ENCODE data around the gene TRPV4. TPM values are rescaled to one million over a fixed set of nuclear protein-coding genes. Genes with fewer than 3 reads are reported as not detected.

The TRPV4 gene
- total RNA-seq, 1 experiment from 2014 or later: 3.1 TPM

DNA sequence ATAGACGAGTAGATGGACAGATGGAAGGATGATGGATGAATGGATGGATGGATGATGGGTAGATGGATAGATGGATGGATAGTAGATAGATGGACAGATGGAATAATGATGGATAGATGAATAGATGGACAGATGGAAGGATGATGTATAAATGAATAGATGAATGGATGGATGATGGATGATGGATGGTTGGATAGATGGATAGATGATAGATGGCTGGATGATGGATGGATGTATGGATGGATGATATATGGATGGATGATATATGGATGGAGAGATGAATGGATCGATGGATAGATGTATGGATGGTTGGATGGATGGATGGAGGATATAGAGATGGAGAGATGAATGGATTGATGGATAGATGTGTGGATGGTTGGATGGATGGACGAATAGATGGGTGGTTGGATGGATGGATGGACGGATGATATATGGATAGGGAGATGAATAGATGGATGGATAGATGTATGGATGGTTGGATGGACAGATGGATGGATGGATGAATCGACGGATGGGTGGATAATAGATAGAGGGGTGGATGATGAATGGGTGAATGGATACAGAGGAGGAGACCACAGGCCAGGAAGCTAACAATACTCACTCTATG is 19.3 kb downstream of the TRPV4 start:
- CTCF ChIA-PET: no interaction called here
- Histone ChIP-seq H3K4me3 (no peak overlapping the region), H3K27me3 (ENCODE audit: insufficient read depth, low read depth) (no peaks in the 10 kb centered on the region), H3K9me2 (ENCODE audit: insufficient read depth) (no peaks in the 10 kb centered on the region), H3K27ac (no peak overlapping the region), H2AFZ (no peak overlapping the region), H4K20me1 (ENCODE audit: insufficient read depth) (no peaks in the 10 kb centered on the region), H3K4me2 (no peak overlapping the region), H3F3A (ENCODE audit: insufficient read depth, low read depth) (peaks cover 8% of the 10 kb centered on the region), H3K79me2 (ENCODE audit: low read depth) (no peaks in the 10 kb centered on the region), H3K9me3 (ENCODE audit: insufficient read depth, low read depth) (no peaks in the 10 kb centered on the region), H3K36me3 (ENCODE audit: low read depth) (no peaks in the 10 kb centered on the region), H3K4me1 (replicated peaks; ENCODE audit: insufficient read depth) (peaks cover 6% of the 10 kb centered on the region; the same call in 1 of the 2 replicates)
- intact Hi-C loops (cut with micrococcal nuclease; ENCODE audit: unreplicated experiment): no loop called here
- no TSS peak for BruUV-seq (replicated peaks)
- POLR2A ChIA-PET (ENCODE audit: unreplicated experiment): no interaction called here
- TF ChIP-seq, protein P1, sequence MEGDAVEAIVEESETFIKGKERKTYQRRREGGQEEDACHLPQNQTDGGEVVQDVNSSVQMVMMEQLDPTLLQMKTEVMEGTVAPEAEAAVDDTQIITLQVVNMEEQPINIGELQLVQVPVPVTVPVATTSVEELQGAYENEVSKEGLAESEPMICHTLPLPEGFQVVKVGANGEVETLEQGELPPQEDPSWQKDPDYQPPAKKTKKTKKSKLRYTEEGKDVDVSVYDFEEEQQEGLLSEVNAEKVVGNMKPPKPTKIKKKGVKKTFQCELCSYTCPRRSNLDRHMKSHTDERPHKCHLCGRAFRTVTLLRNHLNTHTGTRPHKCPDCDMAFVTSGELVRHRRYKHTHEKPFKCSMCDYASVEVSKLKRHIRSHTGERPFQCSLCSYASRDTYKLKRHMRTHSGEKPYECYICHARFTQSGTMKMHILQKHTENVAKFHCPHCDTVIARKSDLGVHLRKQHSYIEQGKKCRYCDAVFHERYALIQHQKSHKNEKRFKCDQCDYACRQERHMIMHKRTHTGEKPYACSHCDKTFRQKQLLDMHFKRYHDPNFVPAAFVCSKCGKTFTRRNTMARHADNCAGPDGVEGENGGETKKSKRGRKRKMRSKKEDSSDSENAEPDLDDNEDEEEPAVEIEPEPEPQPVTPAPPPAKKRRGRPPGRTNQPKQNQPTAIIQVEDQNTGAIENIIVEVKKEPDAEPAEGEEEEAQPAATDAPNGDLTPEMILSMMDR (conservative IDR thresholded peaks at IDR 0.05): no peak
- no peak for DNase-seq

DNA sequence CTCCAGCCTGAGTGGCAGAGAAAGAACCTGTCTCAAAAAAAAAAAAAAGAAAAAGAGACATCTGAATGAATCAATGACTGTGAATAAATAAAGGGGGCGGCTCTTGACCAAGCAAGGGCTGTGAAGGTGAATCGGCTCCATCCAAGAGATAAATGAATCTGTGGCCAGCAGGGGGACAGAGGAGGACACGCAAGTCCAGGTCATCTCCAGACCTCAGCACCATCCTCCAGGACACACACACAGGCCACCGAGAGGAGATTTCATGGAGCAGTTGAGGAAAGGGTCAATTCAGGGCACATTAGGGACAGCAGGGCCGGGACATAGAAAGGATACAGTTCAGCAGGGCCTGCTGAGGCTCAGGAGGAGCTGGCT is 21.6 kb downstream of the TRPV4 start:
- TF ChIP-seq, protein P1 (conservative IDR thresholded peaks at IDR 0.05): peak; percentile 29; the same call in 1 of the 2 replicates
- no peak for TF ChIP-seq EZH2 (IDR thresholded peaks at IDR 0.05; ENCODE audit: low read depth)
- ChIA-PET POLR2A (ENCODE audit: unreplicated experiment) (no interaction called here), CTCF (interaction anchor here (0.6 kb wide), 1 partner anchor 48 kb away, joined by 5 read pairs; no protein-coding TSS in a partner anchor)
- no peak overlapping the region for H2AFZ ChIP-seq
- H3K27me3 ChIP-seq (ENCODE audit: insufficient read depth, low read depth): no peaks in the 10 kb centered on the region
- H4K20me1 ChIP-seq (ENCODE audit: insufficient read depth): no peaks in the 10 kb centered on the region
- H3K4me2 ChIP-seq: no peak overlapping the region
- no peaks in the 10 kb centered on the region for H3K9me2 ChIP-seq (ENCODE audit: insufficient read depth)
- H3F3A ChIP-seq (ENCODE audit: insufficient read depth, low read depth): no peaks in the 10 kb centered on the region
- intact Hi-C loops (cut with micrococcal nuclease; ENCODE audit: unreplicated experiment): no loop called here
- H3K79me2 ChIP-seq (ENCODE audit: low read depth): no peaks in the 10 kb centered on the region
- no TSS peak for BruUV-seq (replicated peaks)
- no peaks in the 10 kb centered on the region for H3K4me1 ChIP-seq (replicated peaks; ENCODE audit: insufficient read depth)
- H3K27ac ChIP-seq: no peak overlapping the region
- H3K9me3 ChIP-seq (ENCODE audit: insufficient read depth, low read depth): no peaks in the 10 kb centered on the region
- no peak overlapping the region for H3K4me3 ChIP-seq
- H3K36me3 ChIP-seq (ENCODE audit: low read depth): no peaks in the 10 kb centered on the region
- no peak for DNase-seq

DNA sequence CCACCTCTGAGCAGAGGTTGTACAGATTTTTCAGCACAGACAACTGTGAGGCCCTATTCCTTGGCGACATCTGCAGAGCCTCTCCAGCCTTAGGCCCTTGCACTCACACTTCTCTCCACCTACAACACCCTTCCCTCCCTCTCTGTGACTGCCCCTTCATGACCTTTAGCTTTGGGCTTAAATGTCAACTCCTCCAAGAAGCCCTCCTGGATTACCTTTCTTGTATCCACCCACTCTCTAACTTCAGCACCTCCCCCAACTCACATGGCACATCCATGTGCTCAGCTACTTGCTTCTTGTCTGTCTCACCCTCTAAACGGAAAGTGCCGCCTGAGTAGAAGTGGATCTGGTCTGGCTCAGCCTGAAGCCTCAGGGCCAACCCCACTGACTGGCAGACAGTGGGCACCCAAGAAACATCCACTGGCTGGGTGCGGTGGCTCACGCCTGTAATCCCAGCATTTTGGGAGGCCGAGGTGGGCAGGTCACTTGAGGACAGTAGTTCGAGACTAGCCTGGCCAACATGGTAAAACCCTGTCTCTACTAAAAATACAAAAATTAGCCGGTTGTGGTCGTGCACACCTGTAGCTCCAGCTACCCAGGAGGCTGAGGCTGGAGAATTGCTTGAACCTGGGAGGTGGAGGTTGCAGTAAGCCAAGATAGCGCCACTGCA is 22.1 kb downstream of the TRPV4 start:
- no peaks in the 10 kb centered on the region for H4K20me1 ChIP-seq (ENCODE audit: insufficient read depth)
- H3F3A ChIP-seq (ENCODE audit: insufficient read depth, low read depth): no peaks in the 10 kb centered on the region
- no peak overlapping the region for H3K4me2 ChIP-seq
- no peaks in the 10 kb centered on the region for H3K4me1 ChIP-seq (replicated peaks; ENCODE audit: insufficient read depth)
- no peak overlapping the region for H2AFZ ChIP-seq
- no peak for TF ChIP-seq EZH2 (IDR thresholded peaks at IDR 0.05; ENCODE audit: low read depth)
- TF ChIP-seq, protein P1 (conservative IDR thresholded peaks at IDR 0.05): no peak
- BruUV-seq (replicated peaks): no TSS peak
- H3K79me2 ChIP-seq (ENCODE audit: low read depth): no peaks in the 10 kb centered on the region
- H3K36me3 ChIP-seq (ENCODE audit: low read depth): no peaks in the 10 kb centered on the region
- CTCF ChIA-PET: no interaction called here
- no peaks in the 10 kb centered on the region for H3K9me2 ChIP-seq (ENCODE audit: insufficient read depth)
- POLR2A ChIA-PET (ENCODE audit: unreplicated experiment): no interaction called here
- intact Hi-C loops (cut with micrococcal nuclease; ENCODE audit: unreplicated experiment): no loop called here
- DNase-seq: no peak
- no peak overlapping the region for H3K27ac ChIP-seq
- H3K27me3 ChIP-seq (ENCODE audit: insufficient read depth, low read depth): no peaks in the 10 kb centered on the region
- H3K9me3 ChIP-seq (ENCODE audit: insufficient read depth, low read depth): no peaks in the 10 kb centered on the region
- no peak overlapping the region for H3K4me3 ChIP-seq

Data from PC-9 (cell line).